Adipose tissue (tissue), 3 donors: Measurements from ENCODE around the gene TEKT4. TPM values are rescaled to one million over a fixed set of nuclear protein-coding genes. Genes with fewer than 3 reads are reported as not detected.
"Not testable (repeated sequence)": the region's sequence is repeated elsewhere in the genome, so short reads cannot be mapped to it uniquely, and the experiment has no call there.

Experiments
- H3K27ac ChIP-seq: one replicate; pipeline ENCODE4 v1.5.1; 2013; ENCODE audit warnings: low read depth, low read length
- WGBS, 3 donors: extraction: QIAGEN DNeasy Blood & Tissue Kit; methylation state at CpG; one replicate each; pipeline ENCODE4 v1.1.7; 2013; 5-methylcytosine and 5-hydroxymethylcytosine counted together
- polyA plus RNA-seq, 3 donors: library from polyadenylated mRNA; stranded (reverse); fragments of 200-250 nt; gene quantifications; one replicate each; pipeline ENCODE4 v1.2.3, GENCODE V29; 2013
- donor health status: healthy with polysubstance abuse.
- donor health status: Bipolar disorder and iron deficiency.
- donor health status: healthy.

Gene TEKT4
- polyA plus RNA-seq, 3 donors = not detected

DNA sequence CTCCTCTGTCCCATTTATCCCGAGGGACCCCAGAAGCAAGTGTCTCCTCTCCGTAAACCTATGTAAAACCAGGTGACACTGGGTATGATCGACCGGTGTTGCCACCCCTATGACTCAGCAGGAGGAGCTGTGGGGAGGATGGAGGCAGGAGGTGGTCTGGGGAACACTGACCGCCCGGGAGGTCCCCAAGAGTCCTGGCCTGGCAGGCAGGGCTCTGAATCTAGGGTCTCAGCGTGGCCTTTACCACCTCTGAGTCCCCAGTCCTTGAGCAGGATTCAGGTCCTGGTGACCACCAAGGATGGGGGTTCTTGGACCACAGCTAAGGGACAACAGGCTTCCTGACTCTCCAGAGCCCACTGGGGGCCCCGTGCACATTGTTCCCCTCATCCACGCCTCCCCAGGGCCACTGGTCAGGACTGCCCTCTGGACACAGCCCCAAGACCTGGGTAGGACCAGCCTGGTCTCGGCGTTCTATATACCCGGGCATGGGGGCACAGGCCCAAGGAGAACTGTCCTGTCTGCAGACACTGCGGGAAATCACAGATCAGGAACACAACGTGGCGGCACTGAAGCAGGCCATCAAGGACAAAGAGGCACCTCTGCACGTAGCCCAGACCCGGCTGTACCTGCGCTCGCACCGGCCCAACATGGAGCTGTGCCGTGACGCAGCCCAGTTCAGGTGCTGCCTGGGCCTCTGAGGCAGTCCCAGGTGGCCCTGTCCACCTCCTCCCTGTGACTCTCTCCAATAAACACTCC is 4.0 kb downstream of the TEKT4 start:
- 84 to 92% (median 91%) methylated on average over 22 of the region's 22 CpGs for WGBS, 3 donors
- no peak overlapping the region for H3K27ac ChIP-seq

DNA sequence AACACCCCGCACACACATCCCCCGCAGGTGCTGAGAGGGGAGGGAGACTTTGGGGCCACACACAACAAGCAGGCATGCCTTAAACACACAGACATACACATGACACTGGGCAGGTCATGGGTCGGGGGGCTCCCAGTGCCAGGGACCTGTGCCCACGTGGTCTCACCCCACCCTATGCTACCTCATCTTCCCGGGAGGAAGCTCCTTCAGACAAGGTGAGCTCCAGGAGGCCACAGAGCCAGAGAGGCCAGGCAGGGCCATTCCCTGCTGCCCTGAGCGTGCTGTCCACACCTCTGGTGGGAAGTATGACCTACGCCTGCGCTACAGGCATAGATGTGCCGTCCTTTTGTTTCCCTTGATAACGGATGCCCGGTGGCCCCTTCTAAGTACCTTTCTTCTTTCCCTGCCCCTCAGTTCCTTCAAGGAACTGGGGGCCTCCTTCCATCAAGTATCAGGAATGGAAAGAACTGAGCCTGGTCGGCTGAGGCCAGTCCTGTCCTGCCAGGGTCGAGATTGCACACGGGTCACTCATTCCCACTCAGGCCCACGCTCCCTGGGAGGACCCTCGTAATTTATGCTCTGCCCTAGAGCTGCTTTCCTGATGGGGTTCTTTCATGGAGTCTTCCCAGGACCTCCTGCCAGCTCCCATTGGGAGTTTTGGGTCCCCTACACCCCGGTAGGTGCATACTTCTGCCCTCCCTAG is 4.7 kb downstream of the TEKT4 start:
- no peak overlapping the region for H3K27ac ChIP-seq
- 60 to 79% (median 78%) methylated on average over 16 to 17 of the region's 17 CpGs for WGBS, 3 donors

DNA sequence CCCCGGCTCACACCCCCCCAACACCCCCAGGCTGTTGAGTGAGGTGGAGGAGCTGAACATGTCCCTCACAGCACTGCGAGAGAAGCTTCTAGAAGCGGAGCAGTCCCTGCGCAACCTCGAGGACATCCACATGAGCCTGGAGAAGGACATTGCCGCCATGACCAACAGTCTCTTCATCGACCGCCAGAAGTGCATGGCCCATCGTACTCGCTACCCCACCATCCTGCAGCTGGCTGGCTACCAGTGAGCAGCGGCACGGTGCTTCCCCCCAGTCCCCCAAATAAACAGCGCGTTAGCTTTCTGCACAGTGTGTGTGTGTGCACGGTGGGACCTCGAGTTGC is 5.3 kb downstream of the TEKT4 start:
- WGBS, 3 donors = 78 to 85% (median 85%) methylated on average over 16 of the region's 16 CpGs

DNA sequence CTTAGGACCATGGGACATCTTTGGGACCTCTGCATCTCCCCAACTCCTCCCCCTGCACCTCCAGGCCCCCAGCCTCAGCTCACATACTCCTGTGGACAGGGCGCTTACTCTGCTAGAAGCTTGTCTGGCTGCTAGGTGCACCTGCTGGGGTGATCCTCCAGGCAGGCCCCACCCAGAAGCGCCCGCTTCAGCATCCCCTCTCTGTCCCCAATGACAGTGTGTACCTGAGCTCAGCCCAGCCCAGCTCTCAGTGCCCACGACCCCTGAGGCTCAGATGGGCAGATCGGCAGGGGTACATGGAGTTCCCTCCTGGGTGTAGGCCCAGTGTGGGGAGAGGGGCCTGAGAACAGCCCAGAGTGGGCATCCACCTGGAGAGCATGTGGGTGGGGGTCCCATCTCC is 5.9 kb downstream of the TEKT4 start:
- 75 to 89% (median 83%) methylated on average over 5 of the region's 5 CpGs for WGBS, 3 donors
- H3K27ac ChIP-seq = no peak overlapping the region

More for the DNA sequence above, 5.3 kb downstream of the TEKT4 start:
- no peak overlapping the region for H3K27ac ChIP-seq

DNA sequence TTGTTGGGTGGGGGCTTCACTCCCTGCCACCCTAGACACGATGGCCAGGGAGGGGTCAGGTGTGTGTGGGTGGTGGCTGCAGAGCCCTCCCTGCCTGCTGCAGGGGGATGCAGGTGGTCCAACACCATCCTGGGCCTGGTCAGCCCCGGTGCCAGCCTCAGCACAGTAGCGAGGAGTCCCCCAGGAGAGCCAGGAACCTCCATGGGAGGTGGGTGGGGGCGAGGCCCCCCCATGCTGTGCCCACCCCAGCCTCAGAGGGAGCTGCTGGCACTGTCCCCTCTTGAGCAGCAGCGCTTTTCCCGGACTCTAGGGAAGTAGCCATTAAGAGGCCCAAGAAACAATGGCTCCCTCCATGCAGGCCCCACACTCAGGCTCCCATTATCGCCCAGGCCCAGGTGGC is 7.3 kb downstream of the TEKT4 start:
- not testable (repeated sequence) for H3K27ac ChIP-seq
- 82 to 85% (median 83%) methylated on average over 7 of the region's 7 CpGs for WGBS, 3 donors

DNA sequence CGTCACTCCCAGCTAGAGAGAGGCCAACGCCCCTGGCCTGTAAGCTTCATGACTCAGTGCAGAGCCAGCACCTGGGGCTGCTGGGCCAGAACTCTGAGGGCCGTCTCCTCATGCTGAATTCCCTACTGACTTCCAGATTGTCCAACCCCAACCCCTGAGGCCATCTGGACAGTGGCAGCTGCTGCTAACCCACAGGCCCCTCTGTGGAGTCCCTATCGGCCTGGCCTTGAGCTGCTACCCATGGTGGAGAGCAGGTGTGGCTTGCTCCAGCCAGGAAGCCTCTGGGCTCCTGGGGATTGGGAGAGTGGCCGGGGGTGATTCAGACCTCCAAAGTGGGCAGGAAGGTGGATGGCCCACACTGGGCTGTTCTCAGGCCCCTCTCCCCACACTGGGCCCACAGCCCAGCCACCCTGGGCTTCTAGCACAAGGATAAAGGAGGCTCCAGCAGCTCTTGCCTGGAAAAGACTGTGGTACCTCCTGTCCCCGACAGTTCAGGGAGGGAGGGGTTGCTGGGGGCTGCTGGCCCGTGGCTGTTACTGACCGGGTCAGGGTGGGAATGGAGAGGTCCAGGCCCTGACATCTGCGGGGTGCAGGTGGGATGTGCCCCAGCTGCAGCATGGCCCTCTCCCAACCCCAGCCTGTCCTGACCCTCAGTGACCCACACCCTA is 8.2 kb downstream of the TEKT4 start:
- WGBS, 3 donors = 78 to 88% (median 85%) methylated on average over 9 of the region's 9 CpGs
- H3K27ac ChIP-seq = no peak overlapping the region

DNA sequence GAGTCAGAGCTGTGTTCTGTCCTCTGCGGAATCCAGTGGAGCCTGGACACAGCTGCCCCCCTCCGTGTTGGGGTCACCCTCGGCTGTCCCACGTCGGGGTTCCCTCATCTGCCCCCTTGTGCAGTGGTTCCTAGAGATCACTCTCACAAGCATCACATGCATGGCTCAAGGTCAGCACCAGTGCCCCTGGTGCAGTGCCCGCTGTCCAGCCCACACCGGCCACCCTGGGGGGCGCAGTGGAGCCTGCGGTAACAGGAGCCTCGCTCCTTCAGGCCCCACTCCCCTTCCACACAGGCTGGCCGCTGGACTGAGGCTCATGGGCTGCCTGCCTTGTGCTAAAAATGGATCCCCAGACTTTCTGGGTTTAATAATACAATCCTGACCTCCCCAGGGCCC is 8.8 kb downstream of the TEKT4 start:
- 87 to 91% (median 88%) methylated on average over 11 of the region's 11 CpGs for WGBS, 3 donors
- H3K27ac ChIP-seq = no peak overlapping the region

DNA sequence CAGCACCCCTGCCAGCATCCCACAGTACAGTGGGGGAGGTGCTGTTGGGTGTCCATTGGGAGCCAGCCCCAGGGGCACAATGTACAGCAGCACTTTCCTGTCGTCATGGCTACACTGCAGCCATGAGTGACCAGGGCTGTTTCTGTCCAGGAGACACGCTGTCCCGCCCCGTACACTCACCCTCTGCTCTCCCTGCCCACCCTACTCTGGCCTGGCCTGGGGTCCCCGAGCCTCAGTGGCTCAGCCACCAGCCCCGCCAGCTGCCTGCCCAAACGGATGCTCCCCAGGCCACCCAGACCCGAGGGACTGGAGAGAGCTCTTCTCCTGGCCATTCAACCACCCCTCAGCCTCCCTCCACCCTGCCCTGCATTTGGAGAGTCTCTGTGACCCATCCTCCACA is 9.3 kb downstream of the TEKT4 start:
- no peak overlapping the region for H3K27ac ChIP-seq
- 65 to 73% (median 68%) methylated on average over 8 of the region's 8 CpGs for WGBS, 3 donors

DNA sequence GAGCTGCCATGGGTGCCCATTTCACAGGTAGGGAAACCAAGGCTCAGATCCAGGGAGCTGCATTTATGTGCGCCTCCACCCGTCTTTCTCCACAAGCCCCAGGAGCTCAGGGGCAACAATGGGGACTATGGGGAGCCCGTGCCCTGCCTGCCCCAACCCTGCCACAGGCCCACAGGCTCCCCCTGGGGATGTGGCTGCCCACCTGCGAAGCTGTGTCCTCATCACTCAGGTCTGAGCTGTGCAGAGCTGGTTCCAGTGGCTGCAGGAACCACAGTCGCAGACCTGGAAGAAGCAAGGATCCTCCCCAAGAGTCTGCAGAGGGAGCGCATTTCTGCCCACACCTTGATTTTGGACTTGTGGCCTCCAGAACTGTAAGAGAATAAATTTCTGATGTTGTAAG is 9.8 kb downstream of the TEKT4 start:
- H3K27ac ChIP-seq = no peak overlapping the region
- 78 to 84% (median 80%) methylated on average over 6 of the region's 6 CpGs for WGBS, 3 donors

DNA sequence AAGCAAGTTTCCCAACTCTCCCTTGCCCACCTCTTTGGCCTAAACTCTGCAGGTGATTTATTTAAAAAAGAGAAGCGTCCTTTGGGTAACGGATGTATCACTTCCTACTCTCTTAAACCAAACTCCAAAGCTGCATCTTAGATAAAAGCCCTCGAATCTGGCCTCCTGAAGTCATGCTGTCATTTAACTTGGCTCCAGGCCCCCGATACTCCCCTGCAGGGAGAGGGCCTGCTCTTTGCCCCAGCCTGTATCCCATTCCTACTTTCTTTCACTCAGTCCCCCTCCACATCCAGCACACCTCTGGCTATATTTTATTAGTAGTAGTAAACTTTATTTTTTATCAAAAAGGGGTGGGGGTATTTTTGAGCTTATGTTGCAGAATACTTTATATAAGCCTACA is 19.0 kb downstream of the TEKT4 start:
- 16 to 37% (median 24%) methylated on average over 4 of the region's 4 CpGs for WGBS, 3 donors

DNA sequence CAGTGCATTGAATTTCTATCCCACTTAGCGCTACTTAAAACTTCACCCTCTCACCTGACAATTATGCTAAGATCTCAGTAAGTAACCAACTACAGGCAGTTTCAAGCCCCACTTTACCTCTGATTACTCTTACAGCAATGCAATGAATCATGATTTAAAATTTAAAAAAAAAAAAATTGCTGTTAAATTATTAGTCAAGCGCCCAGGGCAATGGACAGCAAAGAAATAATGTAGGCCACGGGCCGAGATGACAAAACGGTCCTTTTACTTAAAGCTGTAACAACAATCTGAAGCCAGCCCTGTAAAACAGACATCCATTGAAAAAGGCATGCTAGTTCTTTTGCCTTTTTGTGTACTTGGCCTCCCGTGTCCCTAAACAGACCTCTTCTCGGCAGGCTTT is 24.0 kb downstream of the TEKT4 start:
- 59 to 71% (median 65%) methylated on average over 7 of the region's 7 CpGs for WGBS, 3 donors
- not testable (repeated sequence) for H3K27ac ChIP-seq

More for the DNA sequence above, 19.0 kb downstream of the TEKT4 start:
- H3K27ac ChIP-seq = no peak overlapping the region

DNA sequence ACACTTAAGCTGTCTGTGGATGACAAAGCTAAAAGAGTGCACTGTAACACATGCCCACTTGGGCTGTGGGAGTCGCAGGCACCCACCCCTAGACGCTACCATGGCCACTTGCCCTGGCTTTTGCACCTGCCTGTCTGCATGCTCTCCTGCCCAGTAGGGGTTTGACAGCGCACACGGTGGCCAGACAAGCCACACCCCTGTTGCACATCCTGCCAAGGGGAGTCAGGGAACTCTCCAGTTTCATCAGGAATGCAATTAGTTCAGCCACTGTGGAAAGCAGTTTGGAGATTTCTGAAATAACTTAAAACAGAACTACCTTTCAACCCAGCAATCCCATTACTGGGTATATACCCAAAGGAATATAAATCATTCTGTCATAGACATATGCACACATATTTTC is 35.7 kb downstream of the TEKT4 start:
- H3K27ac ChIP-seq = not testable (repeated sequence)
- 62 to 67% (median 63%) methylated on average over 4 of the region's 4 CpGs for WGBS, 3 donors

DNA sequence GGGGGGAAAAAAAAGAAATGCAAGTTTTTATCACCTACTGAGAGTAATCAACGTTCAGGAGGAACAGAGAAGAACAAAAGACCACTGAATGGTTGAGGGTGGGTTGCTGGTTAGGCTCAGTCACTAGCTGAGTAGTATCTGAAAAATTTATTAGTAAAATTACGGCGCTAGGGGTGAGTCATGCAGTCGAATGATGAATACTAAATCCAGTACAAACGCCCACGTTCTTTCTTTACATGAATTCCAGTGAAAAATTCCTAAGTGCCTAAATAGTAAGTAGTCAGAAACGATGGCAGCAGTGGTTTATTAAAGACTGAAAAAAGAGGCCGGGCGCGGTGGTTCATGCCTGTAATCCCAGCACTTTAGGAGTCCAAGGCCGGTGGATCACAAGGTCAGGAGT is 52.0 kb downstream of the TEKT4 start:
- H3K27ac ChIP-seq = no peak overlapping the region
- WGBS, 3 donors = 66 to 80% (median 79%) methylated on average over 11 of the region's 11 CpGs

DNA sequence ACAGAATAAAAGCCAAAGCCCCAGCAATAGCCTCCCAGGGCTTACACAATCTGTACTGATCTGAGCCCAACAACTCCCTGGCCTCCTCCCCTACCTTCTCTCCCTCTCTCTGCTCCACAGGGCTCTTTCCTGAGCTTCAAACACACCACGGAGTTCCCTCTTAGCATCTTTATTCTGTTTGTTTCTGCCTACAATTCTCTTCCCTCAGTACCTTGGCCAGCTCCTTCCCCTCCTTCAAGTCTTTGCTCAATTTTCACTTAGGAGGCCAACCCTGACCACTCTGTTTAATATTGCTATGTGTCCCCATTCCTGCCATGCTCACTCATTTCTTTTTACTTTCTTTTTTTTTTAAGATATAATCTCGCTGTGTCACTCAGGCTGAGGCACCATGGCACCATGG is 53.8 kb downstream of the TEKT4 start:
- WGBS, 3 donors = 17 to 28% (median 26%) methylated on average over 2 of the region's 2 CpGs
- not testable (repeated sequence) for H3K27ac ChIP-seq

Other genes starting within 250 kb of the TEKT4 start
- gene MAL, start 154.3 kb downstream of the TEKT4 start, polyA plus RNA-seq = 1 to 10 TPM; 1.8 to 7.4 (median 3.8) TPM